NOMO-1 treated with DMSO at 0.1 percent for 48 hours (cell line): ENCODE results near the gene CDK15.

Experiments
- DNase-seq: peaks from one replicate; lab custom pipeline; 2025; ENCODE audit not compliant: unreplicated experiment; lab: John Stamatoyannopoulos, UW

Gene CDK15

GRCh38 chr2:201862843-201863242 is 56.5 kb downstream of the CDK15 start:
- DNase-seq, result no peak

GRCh38 chr2:201866643-201867473 is 60.5 kb downstream of the CDK15 start:
- DNase-seq, result no peak

GRCh38 chr2:201871471-201871870 is 65.1 kb downstream of the CDK15 start:
- DNase-seq, result no peak

- DNase-seq, result no peak
Measured at GRCh38 chr2:201872591-201872990, 66.3 kb downstream of the CDK15 start.

GRCh38 chr2:201879996-201880395 is 73.7 kb downstream of the CDK15 start:
- no peak for DNase-seq

GRCh38 chr2:201880579-201880978 is 74.2 kb downstream of the CDK15 start:
- no peak for DNase-seq

GRCh38 chr2:201880993-201881611 is 74.8 kb downstream of the CDK15 start:
- DNase-seq, result peak; percentile 21

GRCh38 chr2:201881741-201882140 is 75.4 kb downstream of the CDK15 start:
- DNase-seq, result no peak

- DNase-seq, result peak; percentile 28
Measured at GRCh38 chr2:201882353-201883090, 76.2 kb downstream of the CDK15 start.

- no peak for DNase-seq
Measured at GRCh38 chr2:201883606-201884369, 77.5 kb downstream of the CDK15 start.

GRCh38 chr2:201886504-201886903 is 80.2 kb downstream of the CDK15 start:
- DNase-seq, result no peak

GRCh38 chr2:201887773-201888425 is 81.6 kb downstream of the CDK15 start:
- no peak for DNase-seq

- no peak for DNase-seq
Measured at GRCh38 chr2:201888426-201888800, 82.1 kb downstream of the CDK15 start.

GRCh38 chr2:201890453-201890852 is 84.1 kb downstream of the CDK15 start:
- DNase-seq, result no peak

GRCh38 chr2:201891676-201892075 is 85.3 kb downstream of the CDK15 start:
- DNase-seq, result no peak

- no peak for DNase-seq
Measured at GRCh38 chr2:201892516-201892915, 86.2 kb downstream of the CDK15 start.

GRCh38 chr2:201900362-201900761 is 94.0 kb downstream of the CDK15 start:
- peak; percentile 86 for DNase-seq

- DNase-seq, result no peak
Measured at GRCh38 chr2:201901786-201902185, 95.4 kb downstream of the CDK15 start.

- no peak for DNase-seq
Measured at GRCh38 chr2:201904538-201905420, 98.4 kb downstream of the CDK15 start.
